HL-60 (cell line): Measurements from ENCODE around the gene SRBD1.

Experiments
- DNase-seq, 2 experiments: peaks; one replicate each; pipeline ENCODE4 v3.0.0-alpha.2; 2010 to 2020; ENCODE audit warnings: low read depth in 1 of 2, low spot score in 1 of 2
- H3K27ac ChIP-seq: fragments of 250-450 bp; sonication (Bioruptor Pico); replicated peaks from 2 replicates; pipeline ENCODE4 v1.5.1; 2020; ENCODE audit warnings: mild to moderate bottlenecking, moderate library complexity
- H3K27me3 ChIP-seq: fragments of 250-450 bp; sonication (Bioruptor Pico); 2 replicates; pipeline ENCODE4 v1.5.1; 2021; ENCODE audit warnings: mild to moderate bottlenecking, moderate library complexity; ENCODE audit not compliant: insufficient read depth, poor library complexity, severe bottlenecking
- H3K4me3 ChIP-seq: replicated peaks from 2 replicates; pipeline ENCODE4 v1.5.1; 2011; ENCODE audit warnings: mild to moderate bottlenecking, control low read depth, low read length; ENCODE audit not compliant: insufficient read depth
- CTCF ChIP-seq: IDR thresholded peaks from one replicate; pipeline ENCODE4 v1.5.1; 2011; ENCODE audit warnings: low read length, control low read depth, inconsistent platforms; ENCODE audit not compliant: insufficient read depth
- GABPA ChIP-seq: IDR thresholded peaks from 2 replicates; pipeline ENCODE4 v1.6.1; 2012; ENCODE audit warnings: low read depth
- POLR2AphosphoS5 ChIP-seq: IDR thresholded peaks from 2 replicates; pipeline ENCODE4 v1.6.1; 2012; ENCODE audit warnings: low read depth
- REST ChIP-seq: IDR thresholded peaks from 2 replicates; pipeline ENCODE4 v1.6.1; 2012; ENCODE audit warnings: low read depth; ENCODE audit not compliant: insufficient replicate concordance
- SPI1 ChIP-seq: IDR thresholded peaks from 2 replicates; pipeline ENCODE4 v1.6.1; 2012; ENCODE audit warnings: low read depth, mild to moderate bottlenecking, borderline replicate concordance

The SRBD1 gene

GRCh38 chr2:45616658-45617411 lies 5.8 kb upstream of the SRBD1 start:
- no peak overlapping the region for H3K4me3 ChIP-seq
- H3K27me3 ChIP-seq = no peaks in the 10 kb centered on the region
- no peak for DNase-seq
- H3K27ac ChIP-seq = no peak overlapping the region
- TF ChIP-seq GABPA = no peak
- no peak for TF ChIP-seq POLR2AphosphoS5
- TF ChIP-seq REST = no peak
- TF ChIP-seq SPI1 = no peak
- TF ChIP-seq CTCF = no peak

- DNase-seq = no peak
- H3K27ac ChIP-seq = no peak overlapping the region
- no peak for TF ChIP-seq SPI1
- TF ChIP-seq CTCF = no peak
- TF ChIP-seq REST = no peak
- no peak for TF ChIP-seq GABPA
- H3K4me3 ChIP-seq = no peak overlapping the region
- H3K27me3 ChIP-seq = no peaks in the 10 kb centered on the region
Observed at GRCh38 chr2:45614871-45615415, 3.9 kb upstream of the SRBD1 start.

- DNase-seq = no peak
- H3K27ac ChIP-seq = no peak overlapping the region
- no peak overlapping the region for H3K4me3 ChIP-seq
- TF ChIP-seq SPI1 (no peak), REST (no peak), POLR2AphosphoS5 (no peak), CTCF (no peak), GABPA (no peak)
- H3K27me3 ChIP-seq = no peaks in the 10 kb centered on the region
Observed at GRCh38 chr2:45614330-45614729, 3.3 kb upstream of the SRBD1 start.
